Ovary (tissue), 9 donors: Measurements from ENCODE around the gene CASTOR1. TPM values are rescaled to one million over a fixed set of nuclear protein-coding genes. Genes with fewer than 3 reads are reported as not detected.

Experiments used
- DNase-seq, 5 donors: peaks; one replicate each; pipeline ENCODE4 v3.0.0-alpha.2; 2019 to 2020
- H3K27ac ChIP-seq, 2 donors: fragments of 200-600 bp; one replicate each; pipeline versions ENCODE4 v1.5.1 to v1.8.0; 2019 to 2022
- H3K27me3 ChIP-seq: fragments of 200-600 bp; one replicate; pipeline ENCODE4 v1.8.0; 2022
- H3K36me3 ChIP-seq: fragments of 200-600 bp; sonication (generic); one replicate; pipeline ENCODE4 v1.5.1; 2019
- H3K4me1 ChIP-seq: one replicate; pipeline ENCODE4 v1.8.1; 2013; ENCODE audit warnings: mild to moderate bottlenecking, moderate library complexity; ENCODE audit not compliant: insufficient read depth
- H3K4me3 ChIP-seq: fragments of 200-600 bp; sonication (generic); one replicate; pipeline ENCODE4 v1.5.1; 2017
- H3K9me3 ChIP-seq, 2 donors: fragments of 200-600 bp in 1 of 2; sonication (generic) in 1 of 2; one replicate each; pipeline versions ENCODE4 v1.5.1 to v1.8.1; 2013 to 2019; ENCODE audit warnings: mild to moderate bottlenecking in 1 of 2, moderate library complexity in 1 of 2
- CTCF ChIP-seq, 3 donors: fragments of 450-650 bp in 2 of 3; fragments of 200-600 bp in 1 of 3; IDR thresholded peaks; one replicate each; pipeline versions ENCODE4 v1.5.1 to v1.8.0; 2016 to 2022; ENCODE audit warnings: antibody characterized with exemption in 3 of 3, mild to moderate bottlenecking in 1 of 3
- EP300 ChIP-seq: sonication (generic); formaldehyde crosslinking; IDR thresholded peaks from one replicate; pipeline ENCODE4 v1.6.1; 2017; ENCODE audit warnings: antibody characterized with exemption
- POLR2A ChIP-seq: fragments of 450-650 bp; IDR thresholded peaks from one replicate; pipeline ENCODE4 v1.6.1; 2017; ENCODE audit warnings: antibody characterized with exemption, mild to moderate bottlenecking, moderate library complexity
- WGBS, 3 donors: extraction: QIAGEN DNeasy Blood & Tissue Kit in 1 of 3; methylation state at CpG; one replicate each; pipeline versions ENCODE4 v1.1.5 to v1.1.7; 2013 to 2017; 5-methylcytosine and 5-hydroxymethylcytosine counted together
- intact Hi-C, 4 donors: fragments of 100-400 bp; cut with DNase I; formaldehyde crosslinking; loops; one replicate each; pipeline versions ENCODE4 v1.11.0 to v1.15.1; 2022 to 2023
- polyA plus RNA-seq, 2 donors: library from polyadenylated mRNA; stranded (reverse); fragments of 200-250 nt in 1 of 2; fragments of 350-450 nt in 1 of 2; fragmentation: Illumina TruSeq in 1 of 2; extraction: RNeasy Lipid Tissue Mini Kit (QIAGEN cat#74804) in 1 of 2; gene quantifications; one replicate each; pipeline ENCODE4 v1.2.3, GENCODE V29; 2013 to 2014
- total RNA-seq, 7 donors: library from RNA; depleted of rRNA in 2 of 7; stranded (reverse); fragments of >200 nt in 2 of 7; fragmentation: NEBNext Ultra II Directional in 3 of 7; extraction: Animal tissue kit (Norgen Biotek cat#: 25700) in 3 of 7; gene quantifications; one replicate each; pipeline versions ENCODE4 v1.1.0 to v1.2.4, GENCODE V29; 2016 to 2023
- donor health status: DM: no; HTN: no; CAD: no; lungs with moderate emphysema.
- donor health status: DM: no; HTN: no; CAD: no.
- donor health status: Bipolar disorder and iron deficiency.
- donor health status: DM: yes; HTN: yes; CAD: no.
- donor health status: DM: no; HTN: no; CAD: no.
- donor health status: DM: yes; HTN: yes; CAD: no.

Gene CASTOR1
- total and polyA plus RNA-seq, 9 donors = 3.1 to 31.2 (median 20.6) TPM

DNA sequence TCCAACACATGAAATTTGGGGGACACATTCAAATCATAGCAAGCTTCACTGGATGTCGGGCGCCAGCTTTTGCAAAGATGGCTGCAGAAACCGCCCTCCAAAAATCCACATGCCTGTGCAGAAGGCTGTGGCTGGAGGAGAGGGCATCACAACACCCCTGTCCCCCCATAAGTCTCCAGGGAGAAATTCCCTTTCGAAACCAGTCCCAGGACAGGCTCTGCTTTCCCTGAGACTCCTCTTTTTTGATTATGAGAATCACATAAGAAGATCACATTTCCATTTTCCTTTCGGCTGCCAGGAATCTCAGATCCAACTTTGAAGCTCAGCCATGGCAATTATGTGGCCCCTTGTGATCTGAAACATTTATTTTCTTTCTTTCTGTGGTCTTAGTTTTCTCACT, 52.4 kb downstream of the CASTOR1 start:
- intact Hi-C loops = no loop called here
- H3K27me3 ChIP-seq = no peaks in the 10 kb centered on the region
- H3K4me1 ChIP-seq = peaks cover 5% of the 10 kb centered on the region
- H3K4me3 ChIP-seq = no peak overlapping the region
- no peak overlapping the region for H3K27ac ChIP-seq
- no peak for TF ChIP-seq CTCF (IDR thresholded peaks at IDR 0.05)
- no peak for TF ChIP-seq EP300
- TF ChIP-seq POLR2A = no peak
- no peak for DNase-seq
- WGBS, 3 donors = 98 to 99% (median 99%) methylated on average over 5 of the region's 5 CpGs
- no peaks in the 10 kb centered on the region for H3K9me3 ChIP-seq
- H3K36me3 ChIP-seq = no peaks in the 10 kb centered on the region

DNA sequence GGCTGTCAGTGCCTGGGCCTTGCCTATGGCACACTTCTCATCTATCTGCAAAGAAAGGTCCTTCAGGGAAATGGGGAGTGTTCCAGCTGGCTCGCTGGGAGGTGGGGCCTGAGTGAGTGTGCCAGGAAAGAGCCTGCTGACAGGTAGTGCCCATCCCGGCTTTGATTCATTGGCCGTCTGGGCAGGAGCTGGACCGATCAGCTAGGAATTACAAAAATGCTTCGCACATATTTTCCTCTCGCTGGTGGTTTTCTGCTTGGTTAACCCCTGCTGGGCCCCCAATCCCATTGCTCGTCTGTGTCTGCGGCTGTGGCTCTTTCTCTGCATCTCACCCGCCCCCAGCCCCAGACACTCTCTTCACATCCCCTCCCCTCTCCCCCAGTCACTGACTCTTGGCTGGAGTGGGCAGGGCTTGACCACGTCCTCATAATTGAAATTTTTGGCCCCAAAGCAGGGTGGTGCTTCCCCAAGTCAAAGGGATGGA, 53.6 kb downstream of the CASTOR1 start:
- WGBS, 3 donors = 10 to 30% (median 15%) methylated on average over 10 of the region's 10 CpGs
- Histone ChIP-seq H3K27me3 (no peaks in the 10 kb centered on the region), H3K36me3 (no peaks in the 10 kb centered on the region), H3K4me3 (no peak overlapping the region), H3K9me3 (no peaks in the 10 kb centered on the region), H3K4me1 (peaks cover 5% of the 10 kb centered on the region), H3K27ac (no peak overlapping the region)
- TF ChIP-seq POLR2A = no peak
- TF ChIP-seq EP300 = no peak
- no peak for TF ChIP-seq CTCF (IDR thresholded peaks at IDR 0.05)
- intact Hi-C loops = no loop called here
- no peak for DNase-seq

Other genes with a start within 250 kb of the CASTOR1 start
- gene HORMAD2, start 209.0 kb downstream of the CASTOR1 start, total RNA-seq = not detected
- gene HORMAD2, start 209.0 kb downstream of the CASTOR1 start, polyA plus RNA-seq = not detected
- gene LIF, start 42.7 kb downstream of the CASTOR1 start, total RNA-seq = 1 to 10 TPM in 5 of 7 donors, under 1 TPM in 2; 0.35 to 8.3 (median 1.9) TPM
- gene LIF, start 42.7 kb downstream of the CASTOR1 start, polyA plus RNA-seq = 1 to 10 TPM; 1.1 to 3.1 TPM
- 1 to 10 TPM in 4 of 7 donors, under 1 TPM in 2, not detected in 1; 0.73 to 4.5 (median 1.2) TPM for gene OSM, start 22.7 kb downstream of the CASTOR1 start, total RNA-seq
- under 1 TPM in 1 of 2 donors, not detected in 1; 0.46 TPM for gene OSM, start 22.7 kb downstream of the CASTOR1 start, polyA plus RNA-seq
- gene TBC1D10A, start 37.4 kb upstream of the CASTOR1 start, total RNA-seq = 10 to 100 TPM; 19.6 to 39.3 (median 30.7) TPM
- gene TBC1D10A, start 37.4 kb upstream of the CASTOR1 start, polyA plus RNA-seq = 10 to 100 TPM in 1 of 2 donors, 1 to 10 TPM in 1; 6.1 to 28.1 TPM
- gene SF3A1, start 67.4 kb upstream of the CASTOR1 start, total RNA-seq = 100 to 1,000 TPM in 5 of 7 donors, 10 to 100 TPM in 2; 36.4 to 211 (median 176) TPM
- gene SF3A1, start 67.4 kb upstream of the CASTOR1 start, polyA plus RNA-seq = 10 to 100 TPM; 42.3 to 80.8 TPM
- gene CCDC157, start 67.5 kb upstream of the CASTOR1 start, total RNA-seq = 10 to 100 TPM in 1 of 7 donors, 1 to 10 TPM in 6; 2.0 to 28.0 (median 2.7) TPM
- 1 to 10 TPM in 1 of 2 donors, under 1 TPM in 1; 0.60 to 1.8 TPM for gene CCDC157, start 67.5 kb upstream of the CASTOR1 start, polyA plus RNA-seq
- 10 to 100 TPM in 5 of 7 donors, 1 to 10 TPM in 2; 6.1 to 26.1 (median 15.4) TPM for gene RNF215, start 97.9 kb upstream of the CASTOR1 start, total RNA-seq
- 10 to 100 TPM in 1 of 2 donors, 1 to 10 TPM in 1; 2.9 to 13.6 TPM for gene RNF215, start 97.9 kb upstream of the CASTOR1 start, polyA plus RNA-seq
- gene SEC14L2, start 107.5 kb upstream of the CASTOR1 start, total RNA-seq = 10 to 100 TPM in 3 of 7 donors, 1 to 10 TPM in 4; 3.0 to 14.3 (median 9.0) TPM
- gene SEC14L2, start 107.5 kb upstream of the CASTOR1 start, polyA plus RNA-seq = 1 to 10 TPM; 2.5 to 8.2 TPM
- gene MTFP1, start 136.3 kb upstream of the CASTOR1 start, total RNA-seq = 10 to 100 TPM in 1 of 7 donors, 1 to 10 TPM in 6; 1.7 to 10.9 (median 7.1) TPM
- gene MTFP1, start 136.3 kb upstream of the CASTOR1 start, polyA plus RNA-seq = 1 to 10 TPM; 3.8 to 4.0 TPM
- gene SEC14L3, start 182.5 kb upstream of the CASTOR1 start, total RNA-seq = not detected
- gene SEC14L3, start 182.5 kb upstream of the CASTOR1 start, polyA plus RNA-seq = not detected
- gene SEC14L4, start 216.2 kb upstream of the CASTOR1 start, total RNA-seq = under 1 TPM in 5 of 7 donors, not detected in 2; 0.12 to 0.32 (median 0.23) TPM
- gene SEC14L4, start 216.2 kb upstream of the CASTOR1 start, polyA plus RNA-seq = under 1 TPM; 0.15 to 0.19 TPM